HepG2 (cell line): ENCODE measurements around the gene RAB3B.

Experiments
- ADNP ChIP-seq: sonication (generic); formaldehyde crosslinking; IDR thresholded peaks from 2 replicates; pipeline ENCODE4 v1.4.0; 2020; ENCODE audit warnings: missing genetic modification reagents
- AHR ChIP-seq: IDR thresholded peaks from 2 replicates; pipeline ENCODE4 v1.6.1; 2018; ENCODE audit warnings: missing genetic modification reagents, missing compliant biosample characterization
- ATF7 ChIP-seq, 2 experiments: fragments of 450-650 bp in 1 of 2; sonication (generic) in 1 of 2; formaldehyde crosslinking in 1 of 2; IDR thresholded peaks; 2 replicates each; pipeline versions ENCODE4 v1.4.0 to v1.6.1; 2016 to 2020; ENCODE audit warnings: antibody characterized with exemption in 1 of 2, mild to moderate bottlenecking in 1 of 2, missing genetic modification reagents in 1 of 2
- ZNF263 ChIP-seq: sonication (generic); formaldehyde crosslinking; IDR thresholded peaks from 2 replicates; pipeline ENCODE4 v1.4.0; 2020; ENCODE audit warnings: missing genetic modification reagents
- TF ChIP-seq, protein P1 (sequence below): sonication (generic); formaldehyde crosslinking; IDR thresholded peaks from 2 replicates; pipeline ENCODE4 v1.5.0; 2020; ENCODE audit warnings: mild to moderate bottlenecking, missing genetic modification reagents, moderate library complexity

- TF ChIP-seq ATF7 (IDR thresholded peaks at IDR 0.05), result 0 out of 2 replicates have a peak, but pooled peaks have one; percentile 8
- TF ChIP-seq ATF7 (CRISPR knock-in tag; IDR thresholded peaks at IDR 0.05), result 0 out of 2 replicates have a peak, but pooled peaks have one; percentile 48
- TF ChIP-seq ADNP, result no peak
- TF ChIP-seq AHR (CRISPR knock-in tag), result no peak; the same call in 1 of the 2 replicates
- no peak for TF ChIP-seq ZNF263 (CRISPR knock-in tag)
- TF ChIP-seq, protein P1, sequence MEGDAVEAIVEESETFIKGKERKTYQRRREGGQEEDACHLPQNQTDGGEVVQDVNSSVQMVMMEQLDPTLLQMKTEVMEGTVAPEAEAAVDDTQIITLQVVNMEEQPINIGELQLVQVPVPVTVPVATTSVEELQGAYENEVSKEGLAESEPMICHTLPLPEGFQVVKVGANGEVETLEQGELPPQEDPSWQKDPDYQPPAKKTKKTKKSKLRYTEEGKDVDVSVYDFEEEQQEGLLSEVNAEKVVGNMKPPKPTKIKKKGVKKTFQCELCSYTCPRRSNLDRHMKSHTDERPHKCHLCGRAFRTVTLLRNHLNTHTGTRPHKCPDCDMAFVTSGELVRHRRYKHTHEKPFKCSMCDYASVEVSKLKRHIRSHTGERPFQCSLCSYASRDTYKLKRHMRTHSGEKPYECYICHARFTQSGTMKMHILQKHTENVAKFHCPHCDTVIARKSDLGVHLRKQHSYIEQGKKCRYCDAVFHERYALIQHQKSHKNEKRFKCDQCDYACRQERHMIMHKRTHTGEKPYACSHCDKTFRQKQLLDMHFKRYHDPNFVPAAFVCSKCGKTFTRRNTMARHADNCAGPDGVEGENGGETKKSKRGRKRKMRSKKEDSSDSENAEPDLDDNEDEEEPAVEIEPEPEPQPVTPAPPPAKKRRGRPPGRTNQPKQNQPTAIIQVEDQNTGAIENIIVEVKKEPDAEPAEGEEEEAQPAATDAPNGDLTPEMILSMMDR (CRISPR knock-in tag), result no peak
These were observed 46.9 kb upstream of the RAB3B start for GRCh38 chr1:52037402-52037814.
